Fibroblast of skin of right quadriceps (primary cell): ENCODE data around the gene SOX13.

Experiments
- DNase-seq: peaks from one replicate; pipeline ENCODE4 v3.0.0-alpha.2; 2013

Gene SOX13

DNA sequence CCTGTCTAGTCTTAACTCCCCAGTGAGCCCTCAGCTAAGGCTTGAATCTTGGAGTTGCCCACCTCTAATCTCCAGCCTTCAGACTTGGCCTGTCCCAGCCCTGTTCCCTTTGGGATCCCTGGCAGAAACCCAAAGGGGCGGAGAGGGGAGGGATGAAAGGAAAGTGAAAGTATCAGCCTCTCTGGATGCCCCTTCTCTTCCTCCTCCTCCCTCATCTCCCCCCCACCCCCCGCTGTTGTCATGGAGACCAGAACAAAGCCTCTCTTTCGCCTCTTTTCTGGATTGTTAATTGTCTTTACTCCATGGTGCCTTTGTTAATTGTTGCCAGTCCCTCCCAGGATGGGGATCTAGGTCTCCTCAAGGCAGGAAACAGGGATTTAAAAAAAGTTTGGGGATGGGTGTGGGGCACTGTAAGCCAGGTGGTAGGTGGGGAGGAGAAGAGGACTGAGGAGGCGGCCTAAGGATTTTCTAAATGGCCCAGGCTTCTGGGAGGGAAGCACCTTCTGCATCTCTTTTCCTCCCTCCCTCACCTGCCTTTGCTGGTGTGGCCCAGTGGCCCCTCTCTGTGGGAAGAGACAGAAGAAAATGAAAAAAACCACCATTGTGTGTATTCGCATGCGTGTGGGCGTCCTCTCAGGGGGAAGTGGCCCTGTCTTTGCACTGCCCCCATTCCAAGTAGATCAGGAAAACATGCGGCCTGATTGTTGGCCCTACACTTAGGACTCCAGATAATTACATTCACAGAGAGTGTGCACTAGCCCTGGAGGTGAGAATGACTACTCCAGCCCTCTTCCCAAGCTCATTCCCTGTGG, 7.5 kb upstream of the SOX13 start:
- DNase-seq, result peak; percentile 35

DNA sequence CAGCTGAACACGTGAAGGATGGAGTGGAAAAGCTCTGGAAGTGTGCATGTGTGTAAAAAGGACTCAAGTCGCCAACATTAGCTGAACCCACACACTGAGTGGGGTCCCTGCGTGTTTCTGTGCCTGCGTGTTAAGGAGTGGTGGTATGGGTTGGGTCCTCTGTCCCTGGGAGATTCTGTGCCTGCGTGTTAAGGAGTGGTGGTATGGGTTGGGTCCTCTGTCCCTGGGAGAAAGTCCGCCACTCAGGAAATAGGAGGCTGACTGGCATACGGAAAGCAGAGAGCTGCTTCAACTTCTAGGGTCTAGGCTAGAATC, 7.0 kb upstream of the SOX13 start:
- DNase-seq, result no peak

DNA sequence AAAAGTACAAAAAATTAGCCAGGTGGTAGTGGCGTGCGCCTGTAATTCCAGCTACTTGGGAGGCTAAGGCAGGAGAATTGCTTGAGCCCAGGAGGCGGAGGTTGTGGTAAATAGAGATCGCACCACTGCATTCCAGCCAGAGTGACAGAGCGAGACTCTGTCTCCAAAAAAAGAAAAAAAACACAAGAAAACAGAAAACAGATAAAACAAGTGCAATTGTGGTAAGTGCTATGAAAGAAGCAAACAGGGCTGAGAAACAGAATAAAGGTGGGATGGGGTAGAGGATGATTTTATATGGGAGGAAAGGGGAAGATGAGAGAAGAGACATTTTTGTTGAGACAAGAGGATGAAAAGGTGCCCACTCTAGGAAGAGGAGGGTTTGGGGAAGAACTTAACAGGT, 5.0 kb upstream of the SOX13 start:
- no peak for DNase-seq

DNA sequence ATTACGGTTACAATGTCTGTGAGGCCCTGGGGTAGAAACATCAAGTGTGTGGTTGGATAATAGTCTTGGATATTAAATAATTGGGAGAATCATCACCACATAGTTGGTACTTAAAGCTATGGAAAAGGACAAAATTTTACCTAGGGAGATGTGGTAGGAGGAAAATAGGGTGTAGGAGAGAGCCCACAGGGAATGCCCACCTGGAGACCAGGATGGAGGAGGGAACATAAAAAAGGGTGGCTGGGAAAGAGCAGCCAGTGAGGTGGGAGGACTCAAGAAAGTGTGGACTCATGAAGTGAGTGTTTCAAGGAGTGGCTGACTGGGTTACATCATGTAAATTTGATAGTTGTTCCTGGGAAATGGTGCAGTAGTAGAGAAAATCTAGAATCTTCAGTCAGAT, 3.0 kb upstream of the SOX13 start:
- DNase-seq, result no peak

DNA sequence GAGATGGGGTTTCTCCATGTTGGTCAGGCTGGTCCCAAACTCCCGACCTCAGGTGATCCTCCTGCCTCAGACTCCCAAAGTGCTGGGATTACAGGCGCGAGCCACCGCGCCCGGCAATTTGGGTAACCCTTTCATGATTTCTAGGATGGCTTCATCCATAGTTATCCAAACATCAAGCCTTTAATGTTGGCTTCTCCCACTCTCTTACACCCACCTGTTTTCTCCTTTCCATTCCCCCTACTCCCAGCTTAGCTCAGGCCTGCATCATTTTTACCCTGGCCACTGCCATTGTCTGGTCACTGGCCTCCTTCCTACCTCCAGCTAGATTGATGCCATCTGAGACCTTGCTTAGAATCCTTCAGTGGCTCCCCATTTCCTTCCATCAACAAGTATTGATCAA, 2.0 kb upstream of the SOX13 start:
- DNase-seq, result no peak

DNA sequence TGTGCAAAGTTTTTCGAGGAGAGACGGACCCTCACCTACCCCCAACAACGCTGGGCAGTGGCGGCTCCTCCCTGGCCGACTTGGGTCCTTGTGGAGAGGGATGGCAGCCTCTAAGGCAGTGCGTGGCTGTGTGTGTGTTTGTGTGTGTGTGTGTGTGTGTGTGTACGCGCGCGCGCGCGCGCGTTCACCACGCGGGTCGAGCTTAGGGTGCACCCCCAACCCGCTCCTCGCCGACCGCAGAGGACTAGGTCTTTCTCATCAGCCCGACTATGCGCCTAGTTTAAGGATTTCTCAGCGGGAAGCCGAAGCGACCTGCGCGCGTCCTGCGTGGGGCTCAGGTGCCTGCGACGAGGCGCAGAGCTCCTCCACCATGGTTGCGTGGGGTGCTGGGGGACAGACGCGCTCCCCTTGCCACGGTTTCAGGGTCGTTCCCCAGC, 940 bp downstream of the SOX13 start:
- no peak for DNase-seq

DNA sequence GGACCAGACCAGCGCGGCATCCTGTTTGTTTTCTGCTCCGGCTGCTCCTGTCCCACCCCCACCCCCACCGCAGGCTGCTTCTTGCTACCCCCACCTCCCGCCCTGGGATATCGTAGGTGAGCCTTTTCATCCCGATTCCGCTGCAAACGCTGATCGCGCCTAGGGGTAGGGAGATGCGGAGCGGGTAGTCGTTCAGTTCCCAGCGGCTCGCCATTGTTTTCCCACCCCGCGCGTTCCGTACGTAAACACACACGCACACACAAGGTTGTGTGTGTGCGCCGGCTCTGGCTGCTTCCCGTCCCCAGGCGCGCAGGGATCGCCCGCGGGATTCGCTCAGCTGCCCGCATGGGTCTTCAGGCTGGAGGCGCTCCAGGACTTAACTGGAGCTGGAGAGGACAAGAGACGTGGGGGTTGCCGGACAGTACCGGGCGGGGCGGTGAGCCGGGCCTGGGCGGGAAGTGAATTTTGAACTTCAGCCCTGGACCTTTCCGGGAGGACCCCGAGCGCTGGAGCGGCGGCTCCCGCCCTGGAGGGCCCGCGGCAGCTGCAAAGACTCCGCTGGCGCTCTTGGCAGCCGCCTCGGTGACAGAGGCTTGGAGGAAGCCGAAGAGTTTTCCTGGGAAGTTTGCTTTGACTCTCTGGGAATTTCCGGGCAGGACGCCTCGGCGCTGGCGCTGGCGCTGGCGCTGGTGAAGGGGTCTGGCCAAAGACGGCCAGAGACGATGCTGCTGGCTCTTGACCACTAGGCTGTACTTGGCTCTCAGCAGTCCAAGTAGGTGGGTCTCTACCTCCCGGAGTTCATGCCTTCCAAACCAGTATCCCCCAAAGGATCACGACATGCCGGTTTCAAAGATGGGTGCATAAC, 1.6 kb downstream of the SOX13 start:
- peak; percentile 51 for DNase-seq

DNA sequence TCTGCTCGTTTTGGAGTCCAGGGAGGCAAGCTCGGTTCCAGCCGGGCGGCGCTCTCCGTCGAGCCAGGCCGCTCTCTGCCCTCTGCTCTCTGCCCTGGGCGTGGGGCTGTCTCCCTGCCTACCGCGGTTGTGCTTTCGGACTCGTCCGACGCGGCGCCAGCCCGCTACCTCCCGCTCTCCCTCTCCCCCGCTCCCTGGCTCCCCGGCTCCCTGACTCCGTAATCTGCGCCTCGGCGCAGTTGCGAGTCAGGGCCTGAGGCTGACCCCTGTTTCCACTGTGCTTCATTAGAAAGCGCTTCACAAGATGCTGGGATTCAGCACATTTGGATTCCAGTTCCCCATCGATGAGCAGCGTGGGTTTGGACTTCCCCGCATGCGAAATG, 2.2 kb downstream of the SOX13 start:
- no peak for DNase-seq

DNA sequence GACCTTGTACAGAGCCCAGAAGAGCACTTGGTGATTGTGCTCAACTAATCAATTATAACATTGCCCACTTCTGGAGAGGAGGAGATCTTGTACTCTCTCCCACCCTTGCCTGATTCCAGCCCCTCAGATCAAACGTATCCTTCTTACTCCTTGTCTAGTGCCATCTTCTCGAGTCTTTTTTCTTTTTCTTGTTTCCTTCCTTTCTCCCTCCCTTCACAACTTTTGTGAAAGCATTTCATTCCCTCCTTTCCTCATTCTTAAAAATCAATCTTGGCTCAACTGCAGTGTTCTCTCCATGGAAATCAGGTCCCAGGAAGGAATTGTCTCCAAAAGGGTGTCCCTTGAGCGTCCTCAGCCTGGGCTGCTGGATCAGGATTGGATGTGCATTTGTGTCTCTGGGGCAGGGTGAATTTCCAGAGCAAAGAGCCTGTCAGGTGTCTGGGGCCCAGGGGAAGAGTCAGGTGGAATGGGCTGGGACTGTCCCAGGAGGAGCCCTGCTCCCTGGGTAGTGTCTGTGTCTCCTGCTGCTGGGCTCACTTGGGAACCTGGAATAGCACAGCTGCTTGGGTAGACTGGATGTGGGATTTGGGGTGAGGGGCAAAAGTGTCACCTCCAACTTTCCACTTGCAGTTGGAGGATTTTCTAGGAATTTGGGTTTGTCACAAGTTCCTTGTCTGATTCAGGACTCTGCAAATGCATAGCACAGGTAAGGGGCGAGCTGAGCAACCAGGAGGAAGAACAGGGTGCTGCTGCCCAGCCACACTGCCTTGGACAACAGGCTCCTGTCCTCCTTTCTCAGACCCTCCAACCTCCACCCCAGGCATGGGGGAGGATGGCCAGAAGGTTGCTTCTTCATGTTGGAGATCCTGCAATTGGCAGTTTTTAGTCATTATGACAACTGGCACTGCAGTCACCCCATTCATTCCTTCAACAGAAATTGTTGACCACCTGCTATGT, 3.3 kb downstream of the SOX13 start:
- DNase-seq, result no peak

DNA sequence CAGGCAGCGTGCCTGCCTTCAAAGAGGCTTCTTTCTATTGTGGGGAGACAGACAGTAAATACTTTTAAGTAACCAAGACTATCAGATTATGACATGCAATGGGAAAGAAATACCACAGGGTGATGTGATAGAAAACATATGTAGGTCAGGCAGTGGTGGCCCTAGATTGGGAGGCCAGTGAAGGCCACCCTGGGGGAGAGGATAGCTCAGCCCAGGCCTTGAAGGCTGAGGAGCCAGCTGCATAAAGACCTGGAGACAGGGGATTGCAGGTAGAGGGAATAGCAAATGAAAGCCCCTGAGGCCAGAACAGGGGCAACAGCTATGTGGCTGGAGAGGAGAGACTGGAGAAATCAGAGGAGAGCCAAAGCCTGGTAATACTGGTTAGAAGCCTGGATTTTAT, 4.0 kb downstream of the SOX13 start:
- no peak for DNase-seq

DNA sequence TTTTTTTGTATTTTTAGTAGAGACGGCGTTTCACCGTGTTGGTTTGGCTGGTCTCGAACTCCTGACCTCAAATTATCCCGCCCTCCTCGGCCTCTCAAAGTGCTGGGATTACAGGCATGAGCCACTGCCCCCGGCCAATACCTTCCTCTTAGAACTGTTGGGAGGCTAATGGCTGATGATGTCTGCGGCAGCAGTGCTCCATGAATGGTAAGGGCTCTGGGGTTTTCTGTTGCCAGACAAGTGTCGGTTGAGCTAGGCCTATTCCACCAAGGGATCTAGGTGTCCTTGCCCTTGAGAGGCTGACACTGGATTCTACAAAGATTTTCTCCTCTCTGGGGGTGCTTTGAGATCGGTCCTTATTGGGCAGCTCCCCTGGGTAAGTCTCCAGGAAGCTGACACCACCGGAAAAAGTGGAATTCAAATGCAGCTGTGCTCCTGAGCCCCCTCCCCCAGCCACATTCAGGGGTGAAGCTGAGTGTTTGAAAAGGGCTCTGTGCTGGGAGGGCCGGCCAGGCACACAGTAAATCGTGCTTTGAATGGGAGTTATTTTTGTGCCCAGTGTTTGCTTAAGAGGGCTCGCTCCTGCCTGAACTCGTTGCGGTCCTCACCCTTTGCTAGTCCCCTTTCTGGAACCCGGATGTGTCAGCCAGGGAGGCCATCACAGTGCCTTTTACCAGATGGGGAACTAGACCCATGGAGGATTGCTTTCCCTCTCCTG, 5.2 kb downstream of the SOX13 start:
- no peak for DNase-seq

DNA sequence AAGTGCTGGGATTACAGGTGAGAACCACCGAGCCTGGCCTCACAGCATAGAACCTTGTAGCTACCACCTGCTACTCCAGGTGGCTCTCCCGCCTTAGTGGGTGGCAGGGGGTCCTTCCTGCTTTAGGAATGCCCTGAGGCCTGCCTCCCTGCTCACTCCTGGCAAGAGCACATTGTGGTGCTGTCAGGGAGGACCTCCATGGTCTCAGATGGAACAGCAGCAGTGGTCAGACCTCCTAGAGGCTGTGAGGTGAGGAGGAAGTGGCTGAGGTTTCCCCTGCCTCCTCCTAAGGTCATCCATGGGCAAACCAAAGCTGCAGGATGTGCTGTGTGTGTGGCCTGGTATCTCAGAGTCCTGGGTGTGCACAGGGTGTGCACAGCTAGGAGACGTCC, 6.7 kb downstream of the SOX13 start:
- DNase-seq, result no peak

DNA sequence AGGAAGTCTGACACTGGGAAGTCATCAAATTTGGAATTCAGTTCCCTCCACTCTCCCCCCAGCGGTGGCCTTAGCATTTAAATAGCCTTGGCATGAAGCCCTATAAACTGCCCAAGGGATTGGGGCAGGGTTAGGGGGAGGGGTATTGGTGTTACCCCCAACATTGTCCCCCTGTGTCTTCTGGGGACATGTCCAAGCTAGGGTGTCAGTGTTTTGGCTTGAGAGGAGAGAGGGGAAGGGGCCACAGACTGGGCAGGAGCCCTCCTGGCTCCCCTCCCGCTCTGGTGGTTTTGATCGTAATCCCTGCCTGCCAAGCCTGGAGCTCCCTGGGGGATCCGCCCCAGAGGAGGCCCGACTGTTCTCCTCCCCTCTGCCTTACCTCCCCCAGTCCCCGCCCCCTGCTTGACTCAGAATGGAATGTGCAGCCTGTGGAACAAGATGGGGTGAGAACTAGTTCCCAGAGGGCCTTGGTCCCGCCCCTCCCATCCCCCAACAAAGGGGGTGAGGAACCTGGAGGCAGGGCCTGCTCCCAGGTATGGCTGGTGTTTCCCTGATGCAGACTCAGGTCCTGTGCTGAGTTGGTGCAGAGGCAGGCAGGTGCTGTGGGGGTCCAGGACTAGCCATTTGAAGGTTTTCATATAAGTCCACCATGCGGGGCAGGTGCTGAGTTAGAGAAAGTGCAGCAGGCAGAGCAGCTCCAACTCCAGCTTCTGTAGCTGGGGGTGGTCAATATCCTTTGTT, 7.4 kb downstream of the SOX13 start:
- DNase-seq, result peak; percentile 94

DNA sequence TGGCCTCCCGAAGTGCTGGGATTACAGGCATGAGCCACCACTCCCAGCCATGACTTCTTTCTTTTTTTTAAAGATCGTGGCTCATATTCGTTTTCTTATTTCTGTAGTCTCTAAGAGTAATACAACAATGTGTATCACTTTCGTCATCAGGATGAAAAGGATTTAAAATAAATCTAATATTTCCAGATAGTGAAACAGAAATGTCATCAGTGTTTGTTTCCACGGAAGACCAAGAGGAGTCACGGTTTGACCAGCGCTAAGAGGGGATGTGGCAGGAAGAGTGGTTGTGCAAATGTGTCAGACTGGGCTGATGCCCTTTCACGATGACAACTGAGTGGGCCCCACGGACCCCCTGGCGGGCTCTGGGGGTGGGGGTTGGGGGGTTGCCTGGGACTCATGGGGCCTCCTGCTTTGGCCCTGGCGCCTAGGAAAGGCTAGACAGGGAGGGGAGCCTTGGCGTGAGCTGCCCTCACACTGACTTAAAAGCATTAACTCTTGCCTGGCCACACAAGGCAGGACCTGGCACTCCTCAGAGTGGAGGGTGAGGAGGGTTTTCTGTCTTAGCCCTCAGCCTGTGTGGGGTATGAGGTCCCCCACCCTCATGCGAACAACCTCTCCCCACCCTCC, 8.4 kb downstream of the SOX13 start:
- DNase-seq, result no peak

DNA sequence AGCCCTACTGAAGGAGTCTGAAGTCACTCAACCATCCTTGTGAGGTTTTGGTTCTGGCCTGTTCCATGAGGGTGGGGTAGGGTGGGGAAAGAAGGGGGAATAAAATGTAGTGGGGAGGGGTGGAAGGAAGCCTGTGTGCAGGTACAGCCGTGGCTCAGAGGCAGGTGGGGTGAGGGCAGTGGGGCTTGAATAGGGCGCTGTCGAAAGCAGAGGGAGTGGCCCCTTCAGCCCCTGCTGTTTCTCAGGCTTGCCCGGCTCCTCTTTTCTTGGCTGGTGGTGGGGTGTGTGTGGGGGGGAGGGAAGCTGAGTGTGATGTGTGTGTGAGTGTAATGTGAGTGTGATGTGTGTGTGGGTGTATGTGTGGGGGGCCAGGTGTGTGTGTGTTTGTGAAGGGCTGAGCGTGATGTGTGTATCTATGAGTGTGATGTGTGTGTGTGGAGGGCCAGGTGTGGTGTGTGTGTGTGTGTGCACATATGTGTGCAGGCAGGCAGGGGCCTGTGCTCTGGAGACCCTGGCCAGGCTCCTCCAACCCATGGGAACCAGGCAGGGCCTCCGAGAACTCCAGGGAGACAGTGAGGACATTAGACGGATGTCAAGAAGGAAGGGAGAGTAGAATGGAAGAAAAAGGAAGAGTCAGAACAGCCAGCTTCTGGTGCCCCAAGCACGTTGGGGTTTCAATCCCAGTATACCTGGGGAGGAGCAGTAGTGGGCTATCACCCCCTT, 9.0 kb downstream of the SOX13 start:
- no peak for DNase-seq

DNA sequence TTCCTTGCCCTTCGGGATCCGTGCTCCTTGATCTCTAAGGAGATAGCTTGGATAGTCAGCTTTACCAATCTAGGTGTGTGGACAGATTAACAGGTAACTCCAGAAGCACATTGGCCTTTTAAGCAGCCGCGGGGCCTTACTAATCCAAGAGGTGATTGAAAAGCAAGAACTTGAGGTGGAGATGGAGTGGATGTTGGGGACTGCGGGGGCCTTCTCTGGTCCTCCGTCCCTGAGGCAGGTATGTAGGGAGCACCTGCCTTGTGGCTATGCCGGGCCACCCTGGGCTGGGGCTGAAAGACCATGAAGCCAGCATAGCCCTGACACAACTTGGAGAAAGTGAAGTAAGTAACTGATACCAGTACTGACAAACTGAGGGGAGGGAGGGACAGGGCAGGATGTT, 10.6 kb downstream of the SOX13 start:
- no peak for DNase-seq

DNA sequence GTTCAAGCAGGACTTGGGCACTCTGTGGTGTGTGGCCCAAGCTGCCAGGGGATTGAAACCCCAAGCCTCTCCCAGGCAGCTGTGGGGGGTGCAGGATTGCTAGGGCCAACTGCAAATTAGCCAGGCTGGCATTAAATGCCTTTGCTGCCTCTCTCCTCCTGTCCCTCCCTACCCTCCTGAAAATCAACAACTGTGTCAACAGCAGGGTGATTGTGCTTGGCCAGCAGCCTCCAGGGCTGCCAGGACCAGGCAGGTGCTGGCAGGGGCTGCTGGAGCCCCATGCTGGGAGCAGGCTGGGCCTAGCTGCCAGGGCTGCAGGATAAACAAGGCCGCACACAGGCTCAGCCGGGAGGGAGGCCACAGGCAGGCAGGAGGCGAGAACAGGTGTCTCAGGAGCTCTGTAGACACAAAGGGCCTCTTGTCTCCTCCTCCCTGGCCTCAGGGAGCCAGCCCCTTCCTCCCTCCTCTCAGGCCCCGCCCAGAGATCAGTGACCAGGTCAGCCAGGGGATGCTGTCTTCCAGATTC, 11.4 kb downstream of the SOX13 start:
- DNase-seq, result no peak

DNA sequence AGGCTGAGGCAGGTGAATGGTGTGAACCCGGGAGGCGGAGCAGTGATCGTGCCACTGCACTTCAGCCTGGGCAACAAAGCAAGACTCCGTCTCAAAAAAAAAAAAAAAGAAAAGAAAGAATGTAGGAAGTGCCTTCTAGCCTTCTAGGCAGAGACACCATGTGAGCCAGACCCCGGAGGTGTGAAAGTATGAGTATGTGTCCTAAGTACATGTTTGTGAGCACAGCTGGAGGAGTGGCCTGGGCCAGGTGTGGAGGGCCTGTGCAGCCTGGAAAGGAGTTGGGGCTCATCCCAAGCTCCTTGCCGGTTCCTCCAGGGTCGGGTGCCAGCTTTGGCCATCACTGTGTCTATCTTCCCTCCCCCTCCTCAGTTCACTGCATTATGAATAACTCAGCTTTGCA, 13.0 kb downstream of the SOX13 start:
- no peak for DNase-seq

DNA sequence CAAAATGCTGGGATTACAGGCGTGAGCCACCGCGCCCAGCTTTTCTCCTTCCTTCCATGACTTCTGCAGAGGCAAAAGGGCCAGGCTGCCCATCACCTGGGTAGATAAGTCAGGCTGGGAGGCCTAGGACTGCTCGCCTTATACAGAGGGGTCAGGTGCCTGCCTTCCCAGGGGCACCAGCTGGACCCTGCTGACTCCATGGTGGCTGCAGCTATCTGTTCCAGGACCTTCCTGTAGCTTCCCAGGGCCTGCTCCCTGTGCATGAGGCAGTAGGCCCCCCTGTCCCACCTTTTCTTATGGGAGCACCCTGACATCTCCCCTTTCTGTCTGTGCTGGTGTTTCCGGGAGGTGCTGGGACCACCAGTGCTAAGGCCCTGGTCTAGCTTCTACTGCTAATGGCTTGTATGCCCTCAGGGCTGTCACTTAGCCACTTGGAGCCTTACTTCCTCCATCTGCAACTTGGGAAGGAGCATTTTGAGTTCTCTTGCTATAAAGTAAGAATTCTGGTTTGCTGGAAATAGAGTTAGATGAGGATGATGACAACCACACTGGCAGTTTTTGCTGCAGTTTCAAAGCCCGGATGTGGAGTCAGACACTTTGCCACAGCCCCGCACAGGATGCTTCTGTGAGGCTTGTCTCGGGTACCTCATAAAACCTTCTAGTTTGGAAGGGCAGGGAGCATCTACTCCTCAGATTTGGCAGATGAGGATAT, 14.4 kb downstream of the SOX13 start:
- DNase-seq, result no peak
